Neural cell (in vitro differentiated cells): Measurements from ENCODE around the gene MPDZ.

Experiments used
- EP300 ChIP-seq: fragments of 450-650 bp; conservative IDR thresholded peaks from 2 replicates; pipeline ENCODE4 v1.6.1; 2014; ENCODE audit warnings: antibody characterized with exemption, mild to moderate bottlenecking, moderate library complexity; ENCODE audit not compliant: poor library complexity, severe bottlenecking
- POLR2AphosphoS5 ChIP-seq: IDR thresholded peaks from 2 replicates; pipeline ENCODE4 v1.6.1; 2012
- TF ChIP-seq, protein P1 (sequence below): fragments of 450-650 bp; IDR thresholded peaks from 2 replicates; pipeline ENCODE4 v1.5.1; 2014; ENCODE audit warnings: antibody characterized with exemption, mild to moderate bottlenecking, moderate library complexity; ENCODE audit not compliant: poor library complexity, severe bottlenecking
- TF ChIP-seq, protein P2 (sequence below): IDR thresholded peaks from 2 replicates; pipeline ENCODE4 v1.6.1; 2012; ENCODE audit warnings: borderline replicate concordance

- TF ChIP-seq, protein P1, sequence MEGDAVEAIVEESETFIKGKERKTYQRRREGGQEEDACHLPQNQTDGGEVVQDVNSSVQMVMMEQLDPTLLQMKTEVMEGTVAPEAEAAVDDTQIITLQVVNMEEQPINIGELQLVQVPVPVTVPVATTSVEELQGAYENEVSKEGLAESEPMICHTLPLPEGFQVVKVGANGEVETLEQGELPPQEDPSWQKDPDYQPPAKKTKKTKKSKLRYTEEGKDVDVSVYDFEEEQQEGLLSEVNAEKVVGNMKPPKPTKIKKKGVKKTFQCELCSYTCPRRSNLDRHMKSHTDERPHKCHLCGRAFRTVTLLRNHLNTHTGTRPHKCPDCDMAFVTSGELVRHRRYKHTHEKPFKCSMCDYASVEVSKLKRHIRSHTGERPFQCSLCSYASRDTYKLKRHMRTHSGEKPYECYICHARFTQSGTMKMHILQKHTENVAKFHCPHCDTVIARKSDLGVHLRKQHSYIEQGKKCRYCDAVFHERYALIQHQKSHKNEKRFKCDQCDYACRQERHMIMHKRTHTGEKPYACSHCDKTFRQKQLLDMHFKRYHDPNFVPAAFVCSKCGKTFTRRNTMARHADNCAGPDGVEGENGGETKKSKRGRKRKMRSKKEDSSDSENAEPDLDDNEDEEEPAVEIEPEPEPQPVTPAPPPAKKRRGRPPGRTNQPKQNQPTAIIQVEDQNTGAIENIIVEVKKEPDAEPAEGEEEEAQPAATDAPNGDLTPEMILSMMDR = no peak
- TF ChIP-seq EP300 (no peak), POLR2AphosphoS5 (no peak)
- TF ChIP-seq, protein P2, sequence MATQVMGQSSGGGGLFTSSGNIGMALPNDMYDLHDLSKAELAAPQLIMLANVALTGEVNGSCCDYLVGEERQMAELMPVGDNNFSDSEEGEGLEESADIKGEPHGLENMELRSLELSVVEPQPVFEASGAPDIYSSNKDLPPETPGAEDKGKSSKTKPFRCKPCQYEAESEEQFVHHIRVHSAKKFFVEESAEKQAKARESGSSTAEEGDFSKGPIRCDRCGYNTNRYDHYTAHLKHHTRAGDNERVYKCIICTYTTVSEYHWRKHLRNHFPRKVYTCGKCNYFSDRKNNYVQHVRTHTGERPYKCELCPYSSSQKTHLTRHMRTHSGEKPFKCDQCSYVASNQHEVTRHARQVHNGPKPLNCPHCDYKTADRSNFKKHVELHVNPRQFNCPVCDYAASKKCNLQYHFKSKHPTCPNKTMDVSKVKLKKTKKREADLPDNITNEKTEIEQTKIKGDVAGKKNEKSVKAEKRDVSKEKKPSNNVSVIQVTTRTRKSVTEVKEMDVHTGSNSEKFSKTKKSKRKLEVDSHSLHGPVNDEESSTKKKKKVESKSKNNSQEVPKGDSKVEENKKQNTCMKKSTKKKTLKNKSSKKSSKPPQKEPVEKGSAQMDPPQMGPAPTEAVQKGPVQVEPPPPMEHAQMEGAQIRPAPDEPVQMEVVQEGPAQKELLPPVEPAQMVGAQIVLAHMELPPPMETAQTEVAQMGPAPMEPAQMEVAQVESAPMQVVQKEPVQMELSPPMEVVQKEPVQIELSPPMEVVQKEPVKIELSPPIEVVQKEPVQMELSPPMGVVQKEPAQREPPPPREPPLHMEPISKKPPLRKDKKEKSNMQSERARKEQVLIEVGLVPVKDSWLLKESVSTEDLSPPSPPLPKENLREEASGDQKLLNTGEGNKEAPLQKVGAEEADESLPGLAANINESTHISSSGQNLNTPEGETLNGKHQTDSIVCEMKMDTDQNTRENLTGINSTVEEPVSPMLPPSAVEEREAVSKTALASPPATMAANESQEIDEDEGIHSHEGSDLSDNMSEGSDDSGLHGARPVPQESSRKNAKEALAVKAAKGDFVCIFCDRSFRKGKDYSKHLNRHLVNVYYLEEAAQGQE = no peak
Observed at GRCh38 chr9:13061390-13061789, 218.1 kb downstream of the MPDZ start.
